ENCODE data around the gene ITGB5. TPM values are rescaled to one million over a fixed set of nuclear protein-coding genes. Genes with fewer than 3 reads are reported as not detected.

The ITGB5 gene
- total RNA-seq, 2 experiments from 2014 or later: 0.34 to 0.97 TPM

DNA sequence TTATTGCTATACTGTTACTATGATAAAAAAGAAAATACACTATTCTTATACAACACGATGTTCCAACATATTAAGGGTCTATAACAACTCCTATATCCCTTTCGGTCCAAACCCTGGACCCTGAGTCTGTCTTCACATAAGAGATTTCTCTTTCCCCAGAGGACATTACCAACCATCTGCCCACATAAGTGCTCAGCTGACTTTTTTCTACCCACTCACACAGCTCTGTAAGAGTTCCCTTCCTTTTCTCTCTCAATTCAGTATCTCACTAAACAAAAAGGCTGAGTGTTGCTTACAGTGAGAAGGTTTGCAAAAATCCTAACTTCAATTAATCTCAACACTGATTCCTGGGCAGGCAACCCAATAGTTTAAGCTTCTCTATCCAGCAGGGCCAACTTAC, 30.5 kb downstream of the ITGB5 start:
- Mint-ChIP-seq H3K9me3 (no peaks in the 10 kb centered on the region), H3K4me1 (no peaks in the 10 kb centered on the region), H3K4me3 (no peak overlapping the region), H3K36me3 (no peaks in the 10 kb centered on the region), H3K27ac (no peak overlapping the region), H3K27me3 (peaks cover 14% of the 10 kb centered on the region)
- no peak for DNase-seq

GRCh38 chr3:124854009-124854408, 33.2 kb downstream of the ITGB5 start:
- H3K4me1 Mint-ChIP-seq: no peaks in the 10 kb centered on the region

GRCh38 chr3:124853446-124853845, 33.7 kb downstream of the ITGB5 start:
- Mint-ChIP-seq H3K4me1 (no peaks in the 10 kb centered on the region), H3K9me3 (no peaks in the 10 kb centered on the region), H3K27ac (no peak overlapping the region), H3K36me3 (no peaks in the 10 kb centered on the region), H3K4me3 (no peak overlapping the region), H3K27me3 (peaks cover 14% of the 10 kb centered on the region)
- no peak for DNase-seq

More at GRCh38 chr3:124854009-124854408, 33.2 kb downstream of the ITGB5 start:
- Mint-ChIP-seq H3K4me3 (no peak overlapping the region), H3K27me3 (peaks cover 14% of the 10 kb centered on the region), H3K9me3 (no peaks in the 10 kb centered on the region), H3K36me3 (no peaks in the 10 kb centered on the region), H3K27ac (no peak overlapping the region)
- DNase-seq: no peak

- Mint-ChIP-seq H3K36me3 (no peaks in the 10 kb centered on the region), H3K9me3 (no peaks in the 10 kb centered on the region), H3K27me3 (peaks cover 4% of the 10 kb centered on the region), H3K4me1 (no peaks in the 10 kb centered on the region), H3K27ac (no peak overlapping the region), H3K4me3 (no peak overlapping the region)
- DNase-seq: no peak
Measured at GRCh38 chr3:124851905-124852304, 35.3 kb downstream of the ITGB5 start.

DNA sequence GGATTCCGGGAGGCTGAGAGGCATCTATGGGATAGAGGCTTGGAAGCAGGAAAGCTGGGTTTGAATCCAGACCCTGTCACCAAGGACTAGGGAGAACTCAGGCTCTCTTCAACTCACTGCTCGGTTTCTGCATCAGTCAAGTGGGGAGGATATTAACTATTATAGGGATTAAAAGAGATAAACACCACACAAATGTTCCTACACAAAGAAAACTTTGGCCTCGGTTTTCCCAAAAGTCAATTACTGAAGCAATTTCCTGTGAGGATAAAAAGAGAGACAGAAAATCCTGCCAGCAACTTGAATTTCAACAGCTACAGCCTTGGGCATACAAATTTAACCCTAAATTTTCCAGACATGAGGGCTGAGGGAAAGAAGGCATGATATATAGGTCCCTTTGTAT, 36.0 kb downstream of the ITGB5 start:
- H3K9me3 Mint-ChIP-seq: no peaks in the 10 kb centered on the region
- DNase-seq: no peak
- no peak overlapping the region for H3K4me3 Mint-ChIP-seq
- H3K36me3 Mint-ChIP-seq: no peaks in the 10 kb centered on the region
- no peaks in the 10 kb centered on the region for H3K4me1 Mint-ChIP-seq
- no peak overlapping the region for H3K27ac Mint-ChIP-seq
- no peaks in the 10 kb centered on the region for H3K27me3 Mint-ChIP-seq

- Mint-ChIP-seq H3K27me3 (no peaks in the 10 kb centered on the region), H3K4me3 (no peak overlapping the region), H3K27ac (no peak overlapping the region), H3K4me1 (no peaks in the 10 kb centered on the region), H3K36me3 (no peaks in the 10 kb centered on the region), H3K9me3 (no peaks in the 10 kb centered on the region)
- DNase-seq: no peak
Measured at GRCh38 chr3:124850633-124851032, 36.5 kb downstream of the ITGB5 start.

DNA sequence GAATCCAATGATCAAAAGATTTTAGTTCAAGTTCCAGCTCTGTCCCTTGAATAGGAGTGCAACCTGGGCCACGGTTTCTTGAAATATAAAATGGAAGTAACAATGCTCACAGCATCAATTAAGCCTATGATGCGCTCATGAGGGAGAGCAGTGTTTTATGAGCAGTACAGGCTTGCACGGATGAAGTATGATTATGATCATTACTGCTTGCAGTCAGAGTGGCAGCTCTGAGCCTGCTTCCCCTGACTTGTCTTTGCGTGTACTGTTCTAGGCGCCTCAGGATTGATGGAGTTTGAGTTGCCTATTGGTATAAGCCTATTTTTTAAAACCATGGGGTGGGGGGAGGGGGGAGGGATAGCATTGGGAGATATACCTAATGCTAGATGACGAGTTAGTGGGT, 37.0 kb downstream of the ITGB5 start:
- no peaks in the 10 kb centered on the region for H3K27me3 Mint-ChIP-seq
- no peaks in the 10 kb centered on the region for H3K9me3 Mint-ChIP-seq
- no peak overlapping the region for H3K27ac Mint-ChIP-seq
- H3K4me3 Mint-ChIP-seq: no peak overlapping the region
- H3K4me1 Mint-ChIP-seq: no peaks in the 10 kb centered on the region
- no peaks in the 10 kb centered on the region for H3K36me3 Mint-ChIP-seq
- no peak for DNase-seq

DNA sequence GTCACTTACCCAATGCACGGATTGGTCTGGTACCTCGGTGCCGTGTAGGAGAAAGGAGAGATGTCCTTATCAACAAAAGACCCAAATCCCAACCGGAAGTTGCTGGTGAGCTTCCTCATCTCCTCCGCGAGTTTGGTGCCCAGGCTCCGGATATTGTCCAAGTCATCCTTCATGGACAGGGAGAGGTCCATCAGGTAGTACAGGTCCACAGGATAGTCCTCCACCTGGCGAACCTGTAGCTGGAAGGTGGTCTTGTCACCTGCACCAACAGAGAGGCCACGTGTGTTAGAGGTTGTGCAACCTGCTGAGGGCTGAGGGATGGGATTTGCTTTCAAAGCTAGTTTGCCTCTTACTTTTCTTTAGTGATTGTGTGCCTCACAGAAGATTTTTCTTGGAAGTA, 38.9 kb downstream of the ITGB5 start:
- Mint-ChIP-seq H3K27me3 (no peaks in the 10 kb centered on the region), H3K4me1 (no peaks in the 10 kb centered on the region), H3K9me3 (no peaks in the 10 kb centered on the region), H3K36me3 (no peaks in the 10 kb centered on the region), H3K4me3 (no peak overlapping the region), H3K27ac (no peak overlapping the region)
- DNase-seq: no peak

- no peaks in the 10 kb centered on the region for H3K4me1 Mint-ChIP-seq
- no peaks in the 10 kb centered on the region for H3K36me3 Mint-ChIP-seq
- no peaks in the 10 kb centered on the region for H3K9me3 Mint-ChIP-seq
- no peak for DNase-seq
- no peak overlapping the region for H3K4me3 Mint-ChIP-seq
- no peak overlapping the region for H3K27ac Mint-ChIP-seq
- H3K27me3 Mint-ChIP-seq: no peaks in the 10 kb centered on the region
Measured at GRCh38 chr3:124847863-124848262, 39.3 kb downstream of the ITGB5 start.

- H3K36me3 Mint-ChIP-seq: no peaks in the 10 kb centered on the region
- H3K27ac Mint-ChIP-seq: no peak overlapping the region
- H3K9me3 Mint-ChIP-seq: no peaks in the 10 kb centered on the region
- H3K4me1 Mint-ChIP-seq: no peaks in the 10 kb centered on the region
- DNase-seq: no peak
- H3K27me3 Mint-ChIP-seq: no peaks in the 10 kb centered on the region
- no peak overlapping the region for H3K4me3 Mint-ChIP-seq
Measured at GRCh38 chr3:124847051-124847450, 40.1 kb downstream of the ITGB5 start.

- no peaks in the 10 kb centered on the region for H3K4me1 Mint-ChIP-seq
- no peak for DNase-seq
- no peaks in the 10 kb centered on the region for H3K27me3 Mint-ChIP-seq
- no peak overlapping the region for H3K27ac Mint-ChIP-seq
- H3K36me3 Mint-ChIP-seq: no peaks in the 10 kb centered on the region
- no peaks in the 10 kb centered on the region for H3K9me3 Mint-ChIP-seq
- H3K4me3 Mint-ChIP-seq: no peak overlapping the region
Measured at GRCh38 chr3:124846189-124846588, 41.0 kb downstream of the ITGB5 start.

DNA sequence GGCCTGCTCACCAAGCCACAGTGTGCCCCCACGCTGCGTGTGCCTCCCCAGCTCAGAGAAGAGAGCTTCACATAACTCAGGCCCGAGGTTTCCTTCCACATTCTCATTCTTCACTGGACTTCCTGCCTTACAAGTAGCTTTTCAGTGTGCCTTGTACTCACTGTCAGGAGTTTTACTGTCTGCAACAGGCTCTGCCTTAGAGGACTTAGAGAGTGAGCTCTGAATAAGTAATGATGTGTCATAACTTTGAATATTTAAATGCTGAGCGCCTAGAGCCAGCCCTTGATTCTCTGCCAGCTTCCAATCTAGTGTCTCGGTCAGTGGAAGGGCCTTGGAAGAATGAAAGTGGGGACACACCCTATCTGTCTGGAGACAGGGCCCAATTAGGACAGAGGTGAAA, 41.8 kb downstream of the ITGB5 start:
- H3K4me1 Mint-ChIP-seq: no peaks in the 10 kb centered on the region
- no peaks in the 10 kb centered on the region for H3K27me3 Mint-ChIP-seq
- H3K27ac Mint-ChIP-seq: no peak overlapping the region

DNA sequence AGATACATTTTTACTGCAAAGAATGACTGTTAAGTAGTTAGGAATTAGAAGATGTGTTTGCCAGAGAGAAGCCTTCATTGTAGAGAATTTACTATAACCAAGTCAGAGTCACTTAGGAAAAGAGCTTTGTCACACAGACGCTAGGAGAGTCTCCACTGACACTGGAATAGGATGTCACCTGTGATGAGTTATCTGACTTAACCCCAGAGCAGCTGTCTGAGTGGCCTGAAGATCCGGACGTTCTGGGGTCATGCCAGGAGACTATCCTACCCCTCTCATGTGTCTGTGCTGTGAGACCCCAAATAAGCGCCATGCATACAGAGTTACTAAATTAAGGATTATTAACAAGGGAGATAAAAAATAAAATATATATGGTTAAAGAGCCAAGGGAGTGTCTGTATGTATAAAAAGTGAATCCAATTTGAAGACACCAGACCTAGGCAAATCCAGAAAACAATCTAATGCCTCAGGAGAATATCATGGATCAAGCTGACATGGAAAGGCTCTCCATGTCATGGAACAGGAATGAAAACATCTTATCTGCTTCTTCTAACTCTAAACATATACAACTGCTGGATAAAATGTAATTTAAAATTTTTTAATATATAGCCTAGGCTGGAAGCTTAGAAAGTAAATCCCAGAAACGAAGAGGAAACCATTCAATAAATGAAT, 43.5 kb downstream of the ITGB5 start:
- Mint-ChIP-seq H3K4me1 (no peaks in the 10 kb centered on the region), H3K9me3 (no peaks in the 10 kb centered on the region), H3K27ac (no peak overlapping the region), H3K4me3 (no peak overlapping the region), H3K36me3 (no peaks in the 10 kb centered on the region), H3K27me3 (no peaks in the 10 kb centered on the region)
- DNase-seq: no peak

More for the DNA sequence above, 41.8 kb downstream of the ITGB5 start:
- no peak for DNase-seq
- no peak overlapping the region for H3K4me3 Mint-ChIP-seq
- no peaks in the 10 kb centered on the region for H3K9me3 Mint-ChIP-seq
- H3K36me3 Mint-ChIP-seq: no peaks in the 10 kb centered on the region

GRCh38 chr3:124843047-124843446, 44.1 kb downstream of the ITGB5 start:
- Mint-ChIP-seq H3K9me3 (no peaks in the 10 kb centered on the region), H3K4me1 (no peaks in the 10 kb centered on the region), H3K36me3 (no peaks in the 10 kb centered on the region), H3K27me3 (no peaks in the 10 kb centered on the region), H3K4me3 (no peak overlapping the region), H3K27ac (no peak overlapping the region)
- no peak for DNase-seq

GRCh38 chr3:124841517-124841916, 45.6 kb downstream of the ITGB5 start:
- Mint-ChIP-seq H3K9me3 (no peaks in the 10 kb centered on the region), H3K27ac (no peak overlapping the region), H3K27me3 (no peaks in the 10 kb centered on the region), H3K36me3 (no peaks in the 10 kb centered on the region), H3K4me1 (no peaks in the 10 kb centered on the region), H3K4me3 (no peak overlapping the region)
- DNase-seq: no peak

- no peaks in the 10 kb centered on the region for H3K27me3 Mint-ChIP-seq
- DNase-seq: no peak
- peaks cover 3% of the 10 kb centered on the region for H3K4me1 Mint-ChIP-seq
- H3K36me3 Mint-ChIP-seq: no peaks in the 10 kb centered on the region
- no peak overlapping the region for H3K27ac Mint-ChIP-seq
- no peak overlapping the region for H3K4me3 Mint-ChIP-seq
- H3K9me3 Mint-ChIP-seq: no peaks in the 10 kb centered on the region
Measured at GRCh38 chr3:124840331-124840730, 46.8 kb downstream of the ITGB5 start.
